CD4-positive, CD25-positive, alpha-beta regulatory T cell (primary cell): Measurements from ENCODE around the gene PAPPA. TPM values are rescaled to one million over a fixed set of nuclear protein-coding genes. Genes with fewer than 3 reads are reported as not detected.

ENCODE experiments used
- ATAC-seq, 2 donors: fragments of 150-1000 bp; cut with Tn5 transposase; one replicate each; pipeline ENCODE4 v1.10.0; 2021; ENCODE audit warnings: low read depth in 2 of 2, moderate number of reproducible peaks in 2 of 2, moderate library complexity in 1 of 2
- DNase-seq, 3 donors: peaks; one replicate each; pipeline versions ENCODE4 v3.0.0 to v3.0.0-alpha.2; 2012 to 2022; ENCODE audit warnings: mixed read lengths in 1 of 3
- H3K27ac ChIP-seq: one replicate; pipeline ENCODE4 v1.7.0; 2013; ENCODE audit warnings: mild to moderate bottlenecking, low read length; ENCODE audit not compliant: insufficient read depth, poor library complexity, severe bottlenecking
- H3K27me3 ChIP-seq: one replicate; pipeline ENCODE4 v1.7.0; 2013; ENCODE audit warnings: low read length; ENCODE audit not compliant: control insufficient read depth, insufficient read depth
- H3K36me3 ChIP-seq: one replicate; pipeline ENCODE4 v1.7.0; 2013; ENCODE audit warnings: mild to moderate bottlenecking, low read length, moderate library complexity; ENCODE audit not compliant: control insufficient read depth, insufficient read depth
- H3K4me1 ChIP-seq: 2 replicates; pipeline ENCODE4 v1.7.0; 2013; ENCODE audit warnings: mild to moderate bottlenecking, low read length; ENCODE audit not compliant: insufficient read depth, control insufficient read depth, poor library complexity, severe bottlenecking
- H3K4me3 ChIP-seq: one replicate; pipeline ENCODE4 v1.7.0; 2013; ENCODE audit warnings: low read depth, mild to moderate bottlenecking, low read length, moderate library complexity
- H3K9me3 ChIP-seq, 2 experiments: 1 replicate in 1 of 2; 2 replicates in 1 of 2; pipeline ENCODE4 v1.7.0; 2013; ENCODE audit warnings: low read length in 2 of 2, mild to moderate bottlenecking in 1 of 2, moderate library complexity in 1 of 2; ENCODE audit not compliant: control insufficient read depth in 2 of 2
- H3K27ac Mint-ChIP-seq, 3 donors: one replicate each; pipeline ENCODE4 v1.8.0; 2020 to 2022; ENCODE audit warnings: mild to moderate bottlenecking in 3 of 3, mixed read lengths in 3 of 3, moderate library complexity in 2 of 3
- H3K27me3 Mint-ChIP-seq: one replicate; pipeline ENCODE4 v1.8.0; 2022; ENCODE audit warnings: mild to moderate bottlenecking, mixed read lengths
- H3K36me3 Mint-ChIP-seq: one replicate; pipeline ENCODE4 v1.8.0; 2020; ENCODE audit warnings: mixed read lengths
- H3K4me1 Mint-ChIP-seq, 4 donors: one replicate each; pipeline ENCODE4 v1.8.0; 2020 to 2022; ENCODE audit warnings: mixed read lengths in 4 of 4, mild to moderate bottlenecking in 1 of 4
- H3K4me3 Mint-ChIP-seq, 4 donors: one replicate each; pipeline ENCODE4 v1.8.0; 2020 to 2022; ENCODE audit warnings: mild to moderate bottlenecking in 4 of 4, mixed read lengths in 4 of 4, moderate library complexity in 3 of 4
- H3K9me3 Mint-ChIP-seq, 7 donors: one replicate each; pipeline ENCODE4 v1.8.0; 2020 to 2022; ENCODE audit warnings: mixed read lengths in 7 of 7, mild to moderate bottlenecking in 3 of 7, moderate library complexity in 2 of 7
- polyA plus RNA-seq, 4 donors: library from polyadenylated mRNA; unstranded; fragments of 300-500 nt; fragmentation: Illumina TruSeq; gene quantifications; one replicate each; pipeline ENCODE4 v1.2.3, GENCODE V29; 2021
- total RNA-seq: library from RNA; stranded (reverse); gene quantifications from one replicate; pipeline ENCODE4 v1.2.3, GENCODE V29; 2022

Gene PAPPA
- total and polyA plus RNA-seq, 5 donors from 2014 or later = 0.01 to 0.42 (median 0.09) TPM; not detected in 1

- Histone ChIP-seq H3K4me1 (no peaks in the 10 kb centered on the region), H3K9me3 (no peaks in the 10 kb centered on the region), H3K27me3 (no peaks in the 10 kb centered on the region), H3K4me3 (no peak overlapping the region), H3K27ac (no peak overlapping the region), H3K36me3 (no peaks in the 10 kb centered on the region)
- no peak for ATAC-seq
- Mint-ChIP-seq H3K4me3 (no peak overlapping the region), H3K9me3 (peaks cover 0 to 5% (median 0%) of the 10 kb centered on the region in 7 donors), H3K4me1 (no peaks in the 10 kb centered on the region), H3K27me3 (no peaks in the 10 kb centered on the region), H3K36me3 (no peaks in the 10 kb centered on the region), H3K27ac (no peak overlapping the region)
- DNase-seq = no peak
These were observed 25.1 kb downstream of the PAPPA start for GRCh38 chr9:116178481-116179211.

DNA sequence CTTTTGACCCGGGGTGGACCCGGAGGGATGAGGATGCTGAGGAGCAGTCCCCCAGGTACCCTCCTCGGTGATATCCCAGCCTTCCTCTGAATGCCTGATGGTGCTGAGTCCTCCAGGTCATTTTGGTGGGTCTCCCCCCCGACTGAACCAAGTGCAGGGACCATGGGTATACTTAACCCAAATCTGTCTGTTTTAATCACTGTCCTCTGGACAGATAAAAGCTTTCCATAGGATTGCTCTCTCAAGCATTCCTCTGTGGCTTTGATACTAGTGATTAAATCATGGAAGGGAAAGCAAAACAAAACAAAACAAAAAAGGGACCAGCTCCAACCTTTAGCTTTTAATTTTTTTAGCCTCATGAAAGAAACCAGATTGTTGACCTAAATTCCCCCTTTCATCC lies 26.0 kb downstream of the PAPPA start:
- H3K4me3 ChIP-seq = no peak overlapping the region
- H3K36me3 ChIP-seq = no peaks in the 10 kb centered on the region
- H3K27me3 Mint-ChIP-seq = no peaks in the 10 kb centered on the region
- no peaks in the 10 kb centered on the region for H3K27me3 ChIP-seq
- H3K27ac Mint-ChIP-seq = no peak overlapping the region
- no peaks in the 10 kb centered on the region for H3K9me3 ChIP-seq
- ATAC-seq (no peak), DNase-seq (no peak)
- H3K36me3 Mint-ChIP-seq = no peaks in the 10 kb centered on the region
- H3K4me3 Mint-ChIP-seq = no peak overlapping the region
- no peaks in the 10 kb centered on the region for H3K4me1 Mint-ChIP-seq
- H3K4me1 ChIP-seq = no peaks in the 10 kb centered on the region
- no peak overlapping the region for H3K27ac ChIP-seq
- H3K9me3 Mint-ChIP-seq = peaks cover 0 to 5% (median 0%) of the 10 kb centered on the region in 7 donors

GRCh38 chr9:116181853-116182610 lies 28.4 kb downstream of the PAPPA start:
- Mint-ChIP-seq H3K27ac (no peak overlapping the region), H3K9me3 (peaks cover 0 to 6% (median 1%) of the 10 kb centered on the region in 7 donors), H3K36me3 (no peaks in the 10 kb centered on the region), H3K27me3 (no peaks in the 10 kb centered on the region), H3K4me3 (no peak overlapping the region), H3K4me1 (no peaks in the 10 kb centered on the region)
- Histone ChIP-seq H3K27ac (no peak overlapping the region), H3K4me1 (no peaks in the 10 kb centered on the region), H3K4me3 (no peak overlapping the region), H3K9me3 (no peaks in the 10 kb centered on the region), H3K36me3 (no peaks in the 10 kb centered on the region), H3K27me3 (no peaks in the 10 kb centered on the region)
- no peak for ATAC-seq
- DNase-seq = no peak

GRCh38 chr9:116182876-116183275 lies 29.3 kb downstream of the PAPPA start:
- Histone ChIP-seq H3K4me3 (no peak overlapping the region), H3K27ac (no peak overlapping the region), H3K4me1 (no peaks in the 10 kb centered on the region), H3K9me3 (no peaks in the 10 kb centered on the region), H3K36me3 (no peaks in the 10 kb centered on the region), H3K27me3 (no peaks in the 10 kb centered on the region)
- DNase-seq (no peak), ATAC-seq (no peak)
- H3K36me3 Mint-ChIP-seq = no peaks in the 10 kb centered on the region
- H3K27ac Mint-ChIP-seq = no peak overlapping the region
- H3K9me3 Mint-ChIP-seq = peaks cover 0 to 6% (median 1%) of the 10 kb centered on the region in 7 donors
- no peaks in the 10 kb centered on the region for H3K4me1 Mint-ChIP-seq
- H3K27me3 Mint-ChIP-seq = no peaks in the 10 kb centered on the region
- H3K4me3 Mint-ChIP-seq = no peak overlapping the region

GRCh38 chr9:116187570-116188170 lies 34.1 kb downstream of the PAPPA start:
- no peaks in the 10 kb centered on the region for H3K36me3 Mint-ChIP-seq
- Histone ChIP-seq H3K4me1 (no peaks in the 10 kb centered on the region), H3K27ac (no peak overlapping the region), H3K27me3 (no peaks in the 10 kb centered on the region), H3K9me3 (no peaks in the 10 kb centered on the region), H3K4me3 (no peak overlapping the region), H3K36me3 (no peaks in the 10 kb centered on the region)
- no peaks in the 10 kb centered on the region for H3K4me1 Mint-ChIP-seq
- ATAC-seq (no peak), DNase-seq (no peak)
- H3K27me3 Mint-ChIP-seq = no peaks in the 10 kb centered on the region
- no peak overlapping the region for H3K27ac Mint-ChIP-seq
- H3K9me3 Mint-ChIP-seq = peaks cover 0 to 6% (median 1%) of the 10 kb centered on the region in 7 donors
- H3K4me3 Mint-ChIP-seq = no peak overlapping the region

DNA sequence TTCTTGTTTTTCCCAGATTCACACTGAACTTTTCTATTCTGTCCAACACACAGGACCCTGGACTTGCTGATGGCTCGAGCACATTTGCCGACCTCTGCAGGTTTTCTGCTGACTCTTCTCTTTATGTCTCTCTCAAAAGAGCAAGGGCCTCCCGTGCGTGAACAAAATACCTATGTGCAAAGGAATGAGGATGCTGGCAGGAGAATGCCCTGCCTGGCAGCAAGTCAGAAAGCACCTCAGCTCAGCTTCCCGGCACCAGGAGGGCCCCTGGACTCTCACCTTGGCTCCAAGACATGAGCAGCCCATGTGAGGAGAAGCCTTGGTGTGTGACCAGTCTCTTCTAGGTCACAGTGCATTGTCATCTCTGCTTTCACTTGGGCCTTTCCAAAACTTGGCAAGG lies 36.1 kb downstream of the PAPPA start:
- Histone ChIP-seq H3K27me3 (no peaks in the 10 kb centered on the region), H3K36me3 (no peaks in the 10 kb centered on the region), H3K27ac (no peak overlapping the region), H3K9me3 (no peaks in the 10 kb centered on the region), H3K4me1 (no peaks in the 10 kb centered on the region), H3K4me3 (no peak overlapping the region)
- no peak overlapping the region for H3K27ac Mint-ChIP-seq
- no peaks in the 10 kb centered on the region for H3K27me3 Mint-ChIP-seq
- H3K4me3 Mint-ChIP-seq = no peak overlapping the region
- H3K36me3 Mint-ChIP-seq = no peaks in the 10 kb centered on the region
- H3K4me1 Mint-ChIP-seq = no peaks in the 10 kb centered on the region
- DNase-seq = no peak
- H3K9me3 Mint-ChIP-seq = peaks cover 0 to 4% (median 1%) of the 10 kb centered on the region in 7 donors
- no peak for ATAC-seq

- Mint-ChIP-seq H3K4me1 (no peaks in the 10 kb centered on the region), H3K9me3 (peaks cover 0 to 4% (median 0%) of the 10 kb centered on the region in 7 donors), H3K4me3 (no peak overlapping the region), H3K27me3 (no peaks in the 10 kb centered on the region), H3K36me3 (no peaks in the 10 kb centered on the region), H3K27ac (no peak overlapping the region)
- Histone ChIP-seq H3K4me3 (no peak overlapping the region), H3K27me3 (no peaks in the 10 kb centered on the region), H3K4me1 (no peaks in the 10 kb centered on the region), H3K27ac (no peak overlapping the region), H3K9me3 (no peaks in the 10 kb centered on the region), H3K36me3 (no peaks in the 10 kb centered on the region)
- DNase-seq (no peak), ATAC-seq (no peak)
These were observed 37.2 kb downstream of the PAPPA start for GRCh38 chr9:116190637-116191396.
